Neural progenitor cell (in vitro differentiated cells): Measurements from ENCODE around the gene PRPF38B. TPM values are rescaled to one million over a fixed set of nuclear protein-coding genes. Genes with fewer than 3 reads are reported as not detected.

ENCODE experiments used
- DNase-seq: peaks from one replicate; pipeline ENCODE4 v3.0.0-alpha.2; 2016; ENCODE audit warnings: low spot score
- H2AFZ ChIP-seq: fragments of 200-600 bp; sonication (generic); replicated peaks from 2 replicates; pipeline ENCODE4 v1.6.1; 2016; ENCODE audit warnings: antibody characterized with exemption
- H3F3A ChIP-seq: fragments of 200-600 bp; sonication (generic); 2 replicates; pipeline ENCODE4 v1.6.1; 2016; ENCODE audit warnings: antibody characterized with exemption, low read depth
- H3K27ac ChIP-seq: fragments of 200-600 bp; sonication (generic); 2 replicates; pipeline ENCODE4 v1.5.1; 2016; ENCODE audit warnings: mild to moderate bottlenecking
- H3K27me3 ChIP-seq: fragments of 200-600 bp; sonication (generic); 2 replicates; pipeline ENCODE4 v1.6.1; 2016; ENCODE audit warnings: mild to moderate bottlenecking, moderate library complexity
- H3K36me3 ChIP-seq: fragments of 200-600 bp; sonication (generic); 2 replicates; pipeline ENCODE4 v1.5.1; 2016
- H3K4me1 ChIP-seq: fragments of 200-600 bp; sonication (generic); 2 replicates; pipeline ENCODE4 v1.6.1; 2016; ENCODE audit warnings: mixed run types
- H3K4me2 ChIP-seq: fragments of 200-600 bp; sonication (generic); 2 replicates; pipeline ENCODE4 v1.6.1; 2016
- H3K4me3 ChIP-seq: fragments of 200-600 bp; sonication (generic); 2 replicates; pipeline ENCODE4 v1.5.1; 2016
- H3K79me2 ChIP-seq: fragments of 200-600 bp; sonication (generic); 2 replicates; pipeline ENCODE4 v1.6.1; 2016; ENCODE audit warnings: low read depth
- H3K9ac ChIP-seq: fragments of 200-600 bp; sonication (generic); 2 replicates; pipeline ENCODE4 v1.6.1; 2016
- H3K9me3 ChIP-seq: fragments of 200-600 bp; sonication (generic); 2 replicates; pipeline ENCODE4 v1.5.1; 2016; ENCODE audit warnings: low read depth
- H4K20me1 ChIP-seq: fragments of 200-600 bp; sonication (generic); 2 replicates; pipeline ENCODE4 v1.6.1; 2016; ENCODE audit warnings: low read depth
- H3K27ac Mint-ChIP-seq: 3 replicates; pipeline ENCODE4 v1.8.0; 2021; ENCODE audit warnings: mixed read lengths
- H3K27me3 Mint-ChIP-seq: 2 replicates; pipeline ENCODE4 v1.8.0; 2022; ENCODE audit warnings: low read depth, mild to moderate bottlenecking, inconsistent platforms, moderate library complexity, mixed read lengths; ENCODE audit not compliant: insufficient read depth
- H3K36me3 Mint-ChIP-seq: 3 replicates; pipeline ENCODE4 v1.8.0; 2021; ENCODE audit warnings: mixed read lengths
- H3K4me1 Mint-ChIP-seq: 3 replicates; pipeline ENCODE4 v1.8.0; 2021; ENCODE audit warnings: mixed read lengths
- H3K4me3 Mint-ChIP-seq: 3 replicates; pipeline ENCODE4 v1.8.0; 2021; ENCODE audit warnings: mild to moderate bottlenecking, moderate library complexity, mixed read lengths
- H3K9me3 Mint-ChIP-seq: 3 replicates; pipeline ENCODE4 v1.8.0; 2020; ENCODE audit warnings: mixed read lengths
- CTCF ChIP-seq: fragments of 200-600 bp; sonication (generic); IDR thresholded peaks from 2 replicates; pipeline ENCODE4 v1.5.1; 2017; ENCODE audit warnings: antibody characterized with exemption, mild to moderate bottlenecking
- EZH2 ChIP-seq: fragments of 200-600 bp; sonication (generic); IDR thresholded peaks from 2 replicates; pipeline ENCODE4 v1.6.1; 2017; ENCODE audit warnings: antibody characterized with exemption, mild to moderate bottlenecking, moderate library complexity
- EZH2phosphoT487 ChIP-seq: fragments of 200-600 bp; sonication (generic); IDR thresholded peaks from 2 replicates; pipeline ENCODE4 v1.6.1; 2017; ENCODE audit warnings: antibody characterized with exemption
- total RNA-seq: library from RNA; depleted of rRNA; stranded (reverse); fragments of >200 nt; gene quantifications from 2 replicates; pipeline ENCODE4 v1.2.3, GENCODE V29; 2015; ENCODE audit warnings: low replicate concordance

Gene PRPF38B
- total RNA-seq, 1 donor from 2014 or later = 40.7 TPM

GRCh38 chr1:108734171-108734865, 42.2 kb downstream of the PRPF38B start:
- no peak for DNase-seq
- Mint-ChIP-seq H3K36me3 (no peaks in the 10 kb centered on the region), H3K27ac (no peak overlapping the region)

GRCh38 chr1:108742253-108742652, 50.1 kb downstream of the PRPF38B start:
- no peak for TF ChIP-seq CTCF
- no peak for TF ChIP-seq EZH2
- no peak for TF ChIP-seq EZH2phosphoT487
- Histone ChIP-seq H3F3A (peaks cover 8% of the 10 kb centered on the region), H3K27me3 (peaks cover 6% of the 10 kb centered on the region), H3K9me3 (no peaks in the 10 kb centered on the region), H3K36me3 (no peaks in the 10 kb centered on the region), H4K20me1 (no peaks in the 10 kb centered on the region), H3K27ac (no peak overlapping the region), H3K9ac (no peak overlapping the region), H3K79me2 (peaks cover 3% of the 10 kb centered on the region), H2AFZ (peak overlapping the region; percentile 52), H3K4me3 (no peak overlapping the region), H3K4me1 (peaks cover 18% of the 10 kb centered on the region), H3K4me2 (no peak overlapping the region)
- H3K27ac Mint-ChIP-seq = no peak overlapping the region
- H3K4me3 Mint-ChIP-seq = no peak overlapping the region
- peak; percentile 8 for DNase-seq
- peaks cover 2% of the 10 kb centered on the region for H3K36me3 Mint-ChIP-seq
- no peaks in the 10 kb centered on the region for H3K9me3 Mint-ChIP-seq
- peaks cover 12% of the 10 kb centered on the region for H3K4me1 Mint-ChIP-seq
- peaks cover 4% of the 10 kb centered on the region for H3K27me3 Mint-ChIP-seq

More at GRCh38 chr1:108734171-108734865, 42.2 kb downstream of the PRPF38B start:
- Histone ChIP-seq H3K9me3 (no peaks in the 10 kb centered on the region), H3K27me3 (no peaks in the 10 kb centered on the region), H3K36me3 (no peaks in the 10 kb centered on the region), H4K20me1 (no peaks in the 10 kb centered on the region), H3K4me1 (no peaks in the 10 kb centered on the region), H3K9ac (no peak overlapping the region), H3K27ac (no peak overlapping the region), H2AFZ (no peak overlapping the region), H3F3A (no peaks in the 10 kb centered on the region), H3K79me2 (no peaks in the 10 kb centered on the region), H3K4me3 (no peak overlapping the region), H3K4me2 (no peak overlapping the region)
- Mint-ChIP-seq H3K4me3 (no peak overlapping the region), H3K27me3 (peaks cover 6% of the 10 kb centered on the region), H3K9me3 (no peaks in the 10 kb centered on the region), H3K4me1 (no peaks in the 10 kb centered on the region)
- no peak for TF ChIP-seq CTCF
- TF ChIP-seq EZH2phosphoT487 = no peak
- no peak for TF ChIP-seq EZH2

- Mint-ChIP-seq H3K4me1 (peaks cover 29% of the 10 kb centered on the region), H3K36me3 (peaks cover 6% of the 10 kb centered on the region), H3K9me3 (no peaks in the 10 kb centered on the region), H3K27me3 (peaks cover 4% of the 10 kb centered on the region), H3K27ac (peak overlapping the region; percentile 48), H3K4me3 (peak overlapping the region; percentile 98)
- H3F3A ChIP-seq = peaks cover 12% of the 10 kb centered on the region
- no peaks in the 10 kb centered on the region for H3K36me3 ChIP-seq
- no peak for DNase-seq
- no peaks in the 10 kb centered on the region for H4K20me1 ChIP-seq
- TF ChIP-seq EZH2 (no peak), EZH2phosphoT487 (no peak), CTCF (no peak)
- no peak overlapping the region for H3K27ac ChIP-seq
- peak overlapping the region; percentile 52 for H2AFZ ChIP-seq
- peaks cover 35% of the 10 kb centered on the region for H3K79me2 ChIP-seq
- no peak overlapping the region for H3K4me2 ChIP-seq
- peaks cover 25% of the 10 kb centered on the region for H3K4me1 ChIP-seq
- H3K27me3 ChIP-seq = peaks cover 6% of the 10 kb centered on the region
- no peak overlapping the region for H3K9ac ChIP-seq
- no peak overlapping the region for H3K4me3 ChIP-seq
- H3K9me3 ChIP-seq = no peaks in the 10 kb centered on the region
Observed at GRCh38 chr1:108745980-108746381, 53.9 kb downstream of the PRPF38B start.
